ENCODE data around the gene RAET1G. TPM values are rescaled to one million over a fixed set of nuclear protein-coding genes. Genes with fewer than 3 reads are reported as not detected.
"Not testable (repeated sequence)": the region's sequence is repeated elsewhere in the genome, so short reads cannot be mapped to it uniquely, and the experiment has no call there.

Gene RAET1G
- total RNA-seq, 4 donors from 2014 or later: not detected

- H3K4me3 ChIP-seq: no peak overlapping the region
- WGBS, 2 donors (ENCODE audit: low coverage in 1 of 2): 94 to 98% methylated on average over 8 to 23 of the region's 23 CpGs
- intact Hi-C loops (cut with DNase I; ENCODE audit: low total_unique reads): no loop called here
- in situ Hi-C loops (cut with MboI; ENCODE audit: low pct_ligation_motif_present in 1 of 4, low pct_unique_long_range_greater_than_20kb in 1 of 4, low sequenced_read_pairs in 3 of 4): no loop called here
- H3K4me1 ChIP-seq: no peaks in the 10 kb centered on the region
- no peak overlapping the region for H3K27ac ChIP-seq
- no peak for TF ChIP-seq EP300 (IDR thresholded peaks at IDR 0.05; ENCODE audit: low read depth)
- TF ChIP-seq POLR2AphosphoS5 (IDR thresholded peaks at IDR 0.05): no peak
- no peak for TF ChIP-seq POLR2A (IDR thresholded peaks at IDR 0.05)
- no peak for DNase-seq
- peaks cover 0 to 12% of the 10 kb centered on the region in 2 donors for H3K9me3 ChIP-seq
- no peaks in the 10 kb centered on the region for H3K36me3 ChIP-seq
- H3K27me3 ChIP-seq: no peaks in the 10 kb centered on the region
Observed at GRCh38 chr6:149910721-149911151, 12.2 kb downstream of the RAET1G start.

- Histone ChIP-seq H3K27me3 (no peaks in the 10 kb centered on the region), H3K4me3 (no peak overlapping the region), H3K36me3 (no peaks in the 10 kb centered on the region), H3K27ac (no peak overlapping the region), H3K9me3 (peaks cover 0 to 12% of the 10 kb centered on the region in 2 donors), H3K4me1 (no peaks in the 10 kb centered on the region)
- WGBS, 2 donors (ENCODE audit: low coverage in 1 of 2): 60 to 89% methylated on average over 1 to 7 of the region's 9 CpGs
- intact Hi-C loops (cut with DNase I; ENCODE audit: low total_unique reads): no loop called here
- no peak for TF ChIP-seq POLR2AphosphoS5 (IDR thresholded peaks at IDR 0.05)
- no peak for TF ChIP-seq EP300 (IDR thresholded peaks at IDR 0.05; ENCODE audit: low read depth)
- TF ChIP-seq CTCF (IDR thresholded peaks at IDR 0.05): no peak
- no peak for TF ChIP-seq POLR2A (IDR thresholded peaks at IDR 0.05)
- DNase-seq: no peak
- in situ Hi-C loops (cut with MboI; ENCODE audit: low pct_ligation_motif_present in 1 of 4, low pct_unique_long_range_greater_than_20kb in 1 of 4, low sequenced_read_pairs in 3 of 4): no loop called here
Observed at GRCh38 chr6:149909701-149910470, 13.0 kb downstream of the RAET1G start.

- WGBS, 2 donors (ENCODE audit: low coverage in 1 of 2): 44 to 91% methylated on average over 1 to 4 of the region's 4 CpGs
- H3K27me3 ChIP-seq; H3K4me1 ChIP-seq; H3K36me3 ChIP-seq; H3K4me3 ChIP-seq; H3K27ac ChIP-seq; intact Hi-C loops (cut with DNase I; ENCODE audit: low total_unique reads); DNase-seq; in situ Hi-C loops (cut with MboI; ENCODE audit: low pct_ligation_motif_present in 1 of 4, low pct_unique_long_range_greater_than_20kb in 1 of 4, low sequenced_read_pairs in 3 of 4): not testable (repeated sequence)
- H3K9me3 ChIP-seq: peaks cover 0 to 12% of the 10 kb centered on the region in 2 donors
Observed at GRCh38 chr6:149908480-149908879, 14.4 kb downstream of the RAET1G start.

- in situ Hi-C loops (cut with MboI; ENCODE audit: low pct_ligation_motif_present in 1 of 4, low pct_unique_long_range_greater_than_20kb in 1 of 4, low sequenced_read_pairs in 3 of 4) (no loop called here), intact Hi-C loops (cut with DNase I; ENCODE audit: low total_unique reads) (no loop called here)
- no peak overlapping the region for H3K4me3 ChIP-seq
- no peaks in the 10 kb centered on the region for H3K36me3 ChIP-seq
- H3K4me1 ChIP-seq: no peaks in the 10 kb centered on the region
- DNase-seq: no peak
- 70 to 86% methylated on average over 2 of the region's 2 CpGs for WGBS, 2 donors (ENCODE audit: low coverage in 1 of 2)
- no peak overlapping the region for H3K27ac ChIP-seq
- no peak for TF ChIP-seq POLR2AphosphoS5 (IDR thresholded peaks at IDR 0.05)
- no peak for TF ChIP-seq POLR2A (IDR thresholded peaks at IDR 0.05)
- TF ChIP-seq EP300 (IDR thresholded peaks at IDR 0.05; ENCODE audit: low read depth): no peak
- no peak for TF ChIP-seq CTCF (IDR thresholded peaks at IDR 0.05)
- H3K27me3 ChIP-seq: no peaks in the 10 kb centered on the region
- peaks cover 0 to 12% of the 10 kb centered on the region in 2 donors for H3K9me3 ChIP-seq
Observed at GRCh38 chr6:149907317-149907716, 15.6 kb downstream of the RAET1G start.

- no peaks in the 10 kb centered on the region for H3K36me3 ChIP-seq
- no peak for DNase-seq
- H3K9me3 ChIP-seq: peaks cover 0 to 12% of the 10 kb centered on the region in 2 donors
- H3K4me1 ChIP-seq: no peaks in the 10 kb centered on the region
- WGBS, 2 donors (ENCODE audit: low coverage in 1 of 2): 92% methylated on average over 4 of the region's 4 CpGs; no CpG with 5 or more reads in 1 of the 2 donors
- H3K27me3 ChIP-seq: no peaks in the 10 kb centered on the region
- in situ Hi-C loops (cut with MboI; ENCODE audit: low pct_ligation_motif_present in 1 of 4, low pct_unique_long_range_greater_than_20kb in 1 of 4, low sequenced_read_pairs in 3 of 4): no loop called here
- no peak for TF ChIP-seq POLR2AphosphoS5 (IDR thresholded peaks at IDR 0.05)
- TF ChIP-seq POLR2A (IDR thresholded peaks at IDR 0.05): no peak
- no peak for TF ChIP-seq EP300 (IDR thresholded peaks at IDR 0.05; ENCODE audit: low read depth)
- TF ChIP-seq CTCF (IDR thresholded peaks at IDR 0.05): no peak
- intact Hi-C loops (cut with DNase I; ENCODE audit: low total_unique reads): no loop called here
- no peak overlapping the region for H3K4me3 ChIP-seq
- H3K27ac ChIP-seq: no peak overlapping the region
Observed at GRCh38 chr6:149906405-149906804, 16.5 kb downstream of the RAET1G start.
